HG03066 (cell line): ENCODE measurements around the gene CASK.

Experiments
- ATAC-seq: cut with Tn5 transposase; IDR thresholded peaks from one replicate; pipeline ENCODE4 v1.9.1; 2021; ENCODE audit warnings: low read depth; ENCODE audit not compliant: unreplicated experiment

CASK gene

GRCh38 chrX:41857670-41858069 is 65.7 kb downstream of the CASK start:
- ATAC-seq, result no peak

- ATAC-seq, result no peak
Measured at GRCh38 chrX:41846714-41847113, 76.6 kb downstream of the CASK start.

- ATAC-seq, result no peak
Measured at GRCh38 chrX:41837270-41837944, 85.9 kb downstream of the CASK start.

- no peak for ATAC-seq
Measured at GRCh38 chrX:41828826-41829225, 94.5 kb downstream of the CASK start.

GRCh38 chrX:41827886-41828285 is 95.5 kb downstream of the CASK start:
- no peak for ATAC-seq

- ATAC-seq, result no peak
Measured at GRCh38 chrX:41825796-41826195, 97.6 kb downstream of the CASK start.

- no peak for ATAC-seq
Measured at GRCh38 chrX:41824551-41824950, 98.8 kb downstream of the CASK start.

- ATAC-seq, result no peak
Measured at GRCh38 chrX:41823402-41823801, 100.0 kb downstream of the CASK start.

GRCh38 chrX:41822892-41823291 is 100.5 kb downstream of the CASK start:
- no peak for ATAC-seq

GRCh38 chrX:41808047-41808446 is 115.3 kb downstream of the CASK start:
- ATAC-seq, result no peak

- ATAC-seq, result no peak
Measured at GRCh38 chrX:41802958-41803357, 120.4 kb downstream of the CASK start.

- ATAC-seq, result no peak
Measured at GRCh38 chrX:41799661-41800060, 123.7 kb downstream of the CASK start.

- ATAC-seq, result no peak
Measured at GRCh38 chrX:41796577-41796976, 126.8 kb downstream of the CASK start.

- ATAC-seq, result no peak
Measured at GRCh38 chrX:41796046-41796445, 127.3 kb downstream of the CASK start.

- no peak for ATAC-seq
Measured at GRCh38 chrX:41789374-41789773, 134.0 kb downstream of the CASK start.

GRCh38 chrX:41785685-41786084 is 137.7 kb downstream of the CASK start:
- ATAC-seq, result no peak

- no peak for ATAC-seq
Measured at GRCh38 chrX:41781500-41781899, 141.9 kb downstream of the CASK start.

GRCh38 chrX:41779941-41780340 is 143.4 kb downstream of the CASK start:
- no peak for ATAC-seq

GRCh38 chrX:41779030-41779564 is 144.3 kb downstream of the CASK start:
- ATAC-seq, result no peak

GRCh38 chrX:41761702-41762101 is 161.7 kb downstream of the CASK start:
- no peak for ATAC-seq

GRCh38 chrX:41761169-41761568 is 162.2 kb downstream of the CASK start:
- no peak for ATAC-seq

GRCh38 chrX:41759817-41760216 is 163.5 kb downstream of the CASK start:
- ATAC-seq, result no peak

GRCh38 chrX:41758401-41758800 is 165.0 kb downstream of the CASK start:
- no peak for ATAC-seq
